ENCODE data around the gene ROR1.

DNA sequence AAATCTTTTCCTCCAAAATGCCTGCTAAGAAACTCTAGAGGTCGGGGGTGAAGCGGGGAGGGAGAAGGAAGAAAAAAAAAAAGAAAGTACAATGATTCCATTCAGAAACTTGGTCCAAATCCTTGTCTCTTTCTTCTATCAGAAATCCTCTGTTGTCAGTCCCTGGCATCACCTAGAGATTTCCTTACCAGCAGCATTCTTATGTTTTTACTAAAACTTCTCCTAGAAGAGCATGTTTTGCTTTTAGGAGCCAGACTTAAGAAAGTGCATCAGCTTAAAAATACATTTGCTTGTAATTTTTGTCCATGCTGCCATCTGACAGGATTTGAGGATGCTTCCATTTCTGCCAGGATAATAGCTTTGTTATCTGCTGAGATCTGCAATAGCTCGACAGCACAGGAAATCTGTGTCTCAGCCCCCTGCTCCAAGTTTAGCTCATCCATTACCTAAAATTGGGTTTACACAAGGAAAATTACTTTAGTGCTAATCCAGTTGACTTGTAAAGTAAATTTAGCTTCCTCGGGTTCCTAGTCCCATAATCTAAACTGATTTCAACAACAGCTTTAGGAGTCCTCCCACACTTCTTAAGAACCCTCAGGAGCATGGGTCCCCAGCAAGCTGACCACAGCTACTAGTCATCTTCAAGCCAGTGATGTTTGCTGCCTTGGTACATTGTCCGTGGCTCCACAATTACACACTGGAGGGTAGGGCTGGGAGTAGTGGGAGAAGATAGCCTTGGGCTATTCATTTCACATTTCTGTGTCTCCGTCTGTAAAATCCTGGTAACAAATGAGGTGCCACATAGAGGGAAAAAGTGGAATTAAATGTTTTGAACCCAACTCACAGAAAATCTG, 337.3 kb downstream of the ROR1 start:
- TF ChIP-seq ZFP3 (CRISPR knock-in tag; IDR thresholded peaks at IDR 0.05) = peak; percentile 62; the same call in 1 of the 2 replicates
- no peak for TF ChIP-seq RARB (CRISPR knock-in tag; IDR thresholded peaks at IDR 0.05)
- TF ChIP-seq, protein P1, sequence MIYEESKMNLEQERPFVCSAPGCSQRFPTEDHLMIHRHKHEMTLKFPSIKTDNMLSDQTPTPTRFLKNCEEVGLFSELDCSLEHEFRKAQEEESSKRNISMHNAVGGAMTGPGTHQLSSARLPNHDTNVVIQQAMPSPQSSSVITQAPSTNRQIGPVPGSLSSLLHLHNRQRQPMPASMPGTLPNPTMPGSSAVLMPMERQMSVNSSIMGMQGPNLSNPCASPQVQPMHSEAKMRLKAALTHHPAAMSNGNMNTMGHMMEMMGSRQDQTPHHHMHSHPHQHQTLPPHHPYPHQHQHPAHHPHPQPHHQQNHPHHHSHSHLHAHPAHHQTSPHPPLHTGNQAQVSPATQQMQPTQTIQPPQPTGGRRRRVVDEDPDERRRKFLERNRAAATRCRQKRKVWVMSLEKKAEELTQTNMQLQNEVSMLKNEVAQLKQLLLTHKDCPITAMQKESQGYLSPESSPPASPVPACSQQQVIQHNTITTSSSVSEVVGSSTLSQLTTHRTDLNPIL (CRISPR knock-in tag; IDR thresholded peaks at IDR 0.05; ENCODE audit: low read depth) = no peak
- TF ChIP-seq, protein P2, sequence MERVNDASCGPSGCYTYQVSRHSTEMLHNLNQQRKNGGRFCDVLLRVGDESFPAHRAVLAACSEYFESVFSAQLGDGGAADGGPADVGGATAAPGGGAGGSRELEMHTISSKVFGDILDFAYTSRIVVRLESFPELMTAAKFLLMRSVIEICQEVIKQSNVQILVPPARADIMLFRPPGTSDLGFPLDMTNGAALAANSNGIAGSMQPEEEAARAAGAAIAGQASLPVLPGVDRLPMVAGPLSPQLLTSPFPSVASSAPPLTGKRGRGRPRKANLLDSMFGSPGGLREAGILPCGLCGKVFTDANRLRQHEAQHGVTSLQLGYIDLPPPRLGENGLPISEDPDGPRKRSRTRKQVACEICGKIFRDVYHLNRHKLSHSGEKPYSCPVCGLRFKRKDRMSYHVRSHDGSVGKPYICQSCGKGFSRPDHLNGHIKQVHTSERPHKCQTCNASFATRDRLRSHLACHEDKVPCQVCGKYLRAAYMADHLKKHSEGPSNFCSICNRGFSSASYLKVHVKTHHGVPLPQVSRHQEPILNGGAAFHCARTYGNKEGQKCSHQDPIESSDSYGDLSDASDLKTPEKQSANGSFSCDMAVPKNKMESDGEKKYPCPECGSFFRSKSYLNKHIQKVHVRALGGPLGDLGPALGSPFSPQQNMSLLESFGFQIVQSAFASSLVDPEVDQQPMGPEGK (CRISPR knock-in tag; IDR thresholded peaks at IDR 0.05; ENCODE audit: borderline replicate concordance) = no peak
- TF ChIP-seq, protein P3, sequence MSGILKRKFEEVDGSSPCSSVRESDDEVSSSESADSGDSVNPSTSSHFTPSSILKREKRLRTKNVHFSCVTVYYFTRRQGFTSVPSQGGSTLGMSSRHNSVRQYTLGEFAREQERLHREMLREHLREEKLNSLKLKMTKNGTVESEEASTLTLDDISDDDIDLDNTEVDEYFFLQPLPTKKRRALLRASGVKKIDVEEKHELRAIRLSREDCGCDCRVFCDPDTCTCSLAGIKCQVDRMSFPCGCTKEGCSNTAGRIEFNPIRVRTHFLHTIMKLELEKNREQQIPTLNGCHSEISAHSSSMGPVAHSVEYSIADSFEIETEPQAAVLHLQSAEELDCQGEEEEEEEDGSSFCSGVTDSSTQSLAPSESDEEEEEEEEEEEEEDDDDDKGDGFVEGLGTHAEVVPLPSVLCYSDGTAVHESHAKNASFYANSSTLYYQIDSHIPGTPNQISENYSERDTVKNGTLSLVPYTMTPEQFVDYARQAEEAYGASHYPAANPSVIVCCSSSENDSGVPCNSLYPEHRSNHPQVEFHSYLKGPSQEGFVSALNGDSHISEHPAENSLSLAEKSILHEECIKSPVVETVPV (CRISPR knock-in tag; IDR thresholded peaks at IDR 0.05) = no peak
- no peak for TF ChIP-seq BACH2 (CRISPR knock-in tag; IDR thresholded peaks at IDR 0.05; ENCODE audit: borderline replicate concordance)
- TF ChIP-seq GLIS3 (CRISPR knock-in tag; IDR thresholded peaks at IDR 0.05) = 0 out of 2 replicates have a peak, but pooled peaks have one; percentile 88
- no peak for TF ChIP-seq TOX (CRISPR knock-in tag; IDR thresholded peaks at IDR 0.05; ENCODE audit: borderline replicate concordance)

Data from SK-N-SH treated with all-trans-retinoic acid at 6 μM for 48 hours (cell line).